Endothelial cell of umbilical vein (primary cell): ENCODE measurements around the gene ELOA. TPM values are rescaled to one million over a fixed set of nuclear protein-coding genes. Genes with fewer than 3 reads are reported as not detected.

Experiments used
- BruUV-seq: library from RNA; stranded (reverse); fragments of 400-500 nt; replicated peaks from 2 replicates; lab custom pipeline; 2021; lab: Mats Ljungman, UMichigan
- CTCF ChIA-PET: fragments of 300-600, 350-600 bp; sonication (Branson Sonifier 250); formaldehyde crosslinking; loops from one replicate; lab custom pipeline; 2021; ENCODE audit warnings: antibody characterized with exemption, inconsistent platforms; lab: Charles Lee
- POLR2A ChIA-PET: fragments of 300-600, 350-600 bp; sonication (Branson Sonifier 250); formaldehyde crosslinking; loops from one replicate; lab custom pipeline; 2021; ENCODE audit warnings: antibody characterized with exemption, inconsistent platforms; lab: Charles Lee
- DNase-seq: peaks from one replicate; pipeline ENCODE4 v3.0.0-alpha.2; 2011; ENCODE audit warnings: low read depth, low spot score
- FAIRE-seq: peaks from 2 replicates; lab custom pipeline; 2011; peaks lifted over from hg19 to GRCh38; lab: Jason Lieb, UNC
- H2AFZ ChIP-seq: 2 replicates; pipeline ENCODE4 v1.6.0; 2012; ENCODE audit warnings: low read depth, low read length, control low read depth, inconsistent platforms
- H3K27ac ChIP-seq: 2 replicates; pipeline ENCODE4 v1.5.1; 2011; ENCODE audit warnings: low read depth, mild to moderate bottlenecking, control low read depth, low read length, moderate library complexity; ENCODE audit not compliant: insufficient read depth
- H3K27me3 ChIP-seq, 2 experiments: 2 replicates each; pipeline versions ENCODE4 v1.6.0 to v1.6.1; 2011; ENCODE audit warnings: low read length in 2 of 2, mixed read lengths in 1 of 2; ENCODE audit not compliant: control insufficient read depth in 2 of 2, insufficient read depth in 2 of 2
- H3K36me3 ChIP-seq, 2 experiments: 2 replicates in 1 of 2; 3 replicates in 1 of 2; pipeline ENCODE4 v1.5.1; 2011; ENCODE audit warnings: low read length in 2 of 2, mild to moderate bottlenecking in 1 of 2, moderate library complexity in 1 of 2; ENCODE audit not compliant: control insufficient read depth in 2 of 2, insufficient read depth in 2 of 2; ENCODE audit errors: extremely low read depth in 1 of 2
- H3K4me1 ChIP-seq: 3 replicates; pipeline ENCODE4 v1.5.1; 2011; ENCODE audit warnings: mild to moderate bottlenecking, low read length; ENCODE audit not compliant: control insufficient read depth, insufficient read depth; ENCODE audit errors: extremely low read depth
- H3K4me2 ChIP-seq: 2 replicates; pipeline ENCODE4 v1.6.1; 2011; ENCODE audit warnings: low read length, control low read depth, mixed read lengths; ENCODE audit not compliant: insufficient read depth
- H3K4me3 ChIP-seq, 3 experiments: fragments of 200-600 bp in 1 of 3; sonication (generic), shearing (Covaris generic) in 1 of 3; replicated peaks in 1 of 3; 2 replicates each; pipeline ENCODE4 v1.5.1; 2011 to 2016; ENCODE audit warnings: control low read depth in 3 of 3, low read length in 3 of 3, mild to moderate bottlenecking in 2 of 3, inconsistent platforms in 1 of 3, low read depth in 1 of 3, moderate library complexity in 1 of 3; ENCODE audit not compliant: insufficient read depth in 1 of 3
- H3K79me2 ChIP-seq: 2 replicates; pipeline ENCODE4 v1.6.0; 2012; ENCODE audit warnings: low read length, inconsistent platforms; ENCODE audit not compliant: control insufficient read depth, insufficient read depth
- H3K9ac ChIP-seq: replicated peaks from 2 replicates; pipeline ENCODE3; 2011; ENCODE audit warnings: low read length, control low read depth; ENCODE audit not compliant: insufficient read depth; ENCODE audit errors: extremely low read depth
- H3K9me1 ChIP-seq: replicated peaks from 3 replicates; pipeline ENCODE4 v1.6.0; 2011; ENCODE audit warnings: mild to moderate bottlenecking, low read length; ENCODE audit not compliant: control insufficient read depth, insufficient read depth; ENCODE audit errors: extremely low read depth
- H3K9me3 ChIP-seq: replicated peaks from 2 replicates; pipeline ENCODE4 v1.5.1; 2012; ENCODE audit warnings: low read length, inconsistent platforms; ENCODE audit not compliant: control insufficient read depth, insufficient read depth
- H4K20me1 ChIP-seq: replicated peaks from 2 replicates; pipeline ENCODE3; 2011; ENCODE audit warnings: mild to moderate bottlenecking, low read length; ENCODE audit not compliant: control insufficient read depth, insufficient read depth; ENCODE audit errors: extremely low read depth
- CTCF ChIP-seq, 2 donors: IDR thresholded peaks; 1 replicate in 1 of 2; 2 replicates in 1 of 2; pipeline ENCODE4 v1.5.1; 2011; ENCODE audit warnings: low read length in 2 of 2, mild to moderate bottlenecking in 2 of 2, moderate library complexity in 2 of 2, control low read depth in 1 of 2, inconsistent platforms in 1 of 2, low read depth in 1 of 2; ENCODE audit not compliant: insufficient read depth in 1 of 2; ENCODE audit errors: extremely low read depth in 1 of 2
- EZH2 ChIP-seq: IDR thresholded peaks from 2 replicates; pipeline ENCODE4 v1.6.1; 2012; ENCODE audit warnings: borderline replicate concordance, low read depth, mild to moderate bottlenecking, moderate library complexity, low read length, inconsistent platforms; ENCODE audit not compliant: severe bottlenecking
- FOS ChIP-seq: IDR thresholded peaks from 2 replicates; pipeline ENCODE4 v1.6.1; 2011; ENCODE audit warnings: mild to moderate bottlenecking, low read length, moderate library complexity, borderline replicate concordance; ENCODE audit not compliant: insufficient read depth
- GATA2 ChIP-seq: IDR thresholded peaks from 2 replicates; pipeline ENCODE4 v1.7.0; 2011; ENCODE audit warnings: low read depth, mild to moderate bottlenecking, moderate library complexity, mixed read lengths, low read length; ENCODE audit not compliant: insufficient read length, insufficient read depth
- JUN ChIP-seq: IDR thresholded peaks from 2 replicates; pipeline ENCODE4 v1.6.1; 2011; ENCODE audit warnings: borderline replicate concordance, low read depth; ENCODE audit not compliant: insufficient read length, insufficient read depth
- MYC ChIP-seq: IDR thresholded peaks from one replicate; pipeline ENCODE4 v1.6.1; 2011; ENCODE audit warnings: mild to moderate bottlenecking, low read depth, low read length
- POLR2A ChIP-seq: IDR thresholded peaks from 2 replicates; pipeline ENCODE4 v1.6.1; 2012; ENCODE audit warnings: low read depth, mild to moderate bottlenecking, control low read depth, low read length
- POLR2AphosphoS5 ChIP-seq: IDR thresholded peaks from 2 replicates; pipeline ENCODE4 v1.6.1; 2012; ENCODE audit warnings: low read depth, mild to moderate bottlenecking, control low read depth, low read length, moderate library complexity; ENCODE audit not compliant: insufficient read depth
- dilution Hi-C: fragments of 300-500 bp; cut with MboI; formaldehyde crosslinking; loops from one replicate; pipeline ENCODE4 v1.15.0; 2019; ENCODE audit warnings: low sequenced_read_pairs; ENCODE audit not compliant: extremely low pct_ligation_motif_present
- intact Hi-C: fragments of 100-400 bp; cut with micrococcal nuclease; formaldehyde crosslinking; loops from one replicate; pipeline ENCODE4 v1.10.0; 2022
- polyA plus RNA-seq, 4 experiments: library from polyadenylated mRNA; depleted of rRNA in 3 of 4; stranded (reverse) in 3 of 4; unstranded in 1 of 4; fragments of >200 nt; gene quantifications; 2 replicates each; pipeline versions ENCODE4 v1.2.1 to v1.2.3, GENCODE V29; 2011 to 2012; ENCODE audit warnings: missing spikeins in 1 of 4
- total RNA-seq: library from RNA; stranded (reverse); gene quantifications from 2 replicates; pipeline ENCODE4 v1.2.3, GENCODE V29; 2021
- TF ChIP-seq, protein P1 (sequence below): IDR thresholded peaks from 2 replicates; pipeline ENCODE4 v1.6.1; 2011; ENCODE audit not compliant: insufficient read depth, insufficient read length

The ELOA gene
- total and polyA plus RNA-seq, 2 donors (not counting 3 experiments of a cell fraction or from before 2014, with no cell fraction given) = 11.9 to 42.6 TPM

GRCh38 chr1:23787701-23788100 is 44.4 kb downstream of the ELOA start:
- Histone ChIP-seq H3K4me3 (no peak overlapping the region), H3K9me3 (no peaks in the 10 kb centered on the region), H3K4me2 (no peak overlapping the region), H3K4me1 (peaks cover 22% of the 10 kb centered on the region), H4K20me1 (no peaks in the 10 kb centered on the region), H3K9ac (no peak overlapping the region), H3K27ac (no peak overlapping the region), H3K36me3 (peaks cover 12% of the 10 kb centered on the region in 2 experiments), H3K27me3 (no peaks in the 10 kb centered on the region), H3K79me2 (peaks cover 24% of the 10 kb centered on the region), H3K9me1 (no peaks in the 10 kb centered on the region), H2AFZ (no peak overlapping the region)
- FAIRE-seq (no peak), DNase-seq (no peak)
- POLR2A ChIA-PET = no interaction called here
- no peak for TF ChIP-seq FOS
- TF ChIP-seq MYC = no peak
- TF ChIP-seq POLR2AphosphoS5 = no peak
- CTCF ChIA-PET = interaction anchor here (1.3 kb wide), 1 partner anchor 16 kb away, joined by 4 read pairs; no protein-coding TSS in a partner anchor
- intact Hi-C loops = no loop called here
- TSS peak; percentile 17 for BruUV-seq
- dilution Hi-C loops = no loop called here

DNA sequence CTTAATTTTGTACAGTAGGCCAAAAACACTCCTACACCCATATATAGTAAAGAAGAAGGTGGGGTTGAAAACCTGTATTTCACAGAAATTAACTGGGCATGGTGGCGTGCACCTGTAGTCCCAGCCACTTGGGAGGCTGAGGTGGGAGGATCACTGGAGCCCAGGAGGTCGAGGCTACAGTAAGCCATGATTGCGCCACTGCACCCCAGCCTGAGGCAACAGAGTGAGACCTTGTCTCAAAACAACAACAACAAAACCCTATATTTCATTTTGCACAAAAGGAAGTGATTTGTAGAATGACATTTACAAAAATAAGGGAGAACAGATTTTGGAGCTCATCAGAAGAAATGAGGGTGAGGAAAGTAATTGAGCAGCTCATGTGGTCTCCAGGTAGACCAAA is 45.4 kb downstream of the ELOA start:
- TF ChIP-seq CTCF (IDR thresholded peaks at IDR 0.05; ENCODE audit: extremely low read depth in 1 of 2, insufficient read depth in 1 of 2, low read depth in 1 of 2, low read length in 2 of 2) (no peak), POLR2AphosphoS5 (no peak), MYC (no peak), GATA2 (no peak), FOS (no peak), POLR2A (no peak), EZH2 (no peak), JUN (no peak)
- TF ChIP-seq, protein P1, sequence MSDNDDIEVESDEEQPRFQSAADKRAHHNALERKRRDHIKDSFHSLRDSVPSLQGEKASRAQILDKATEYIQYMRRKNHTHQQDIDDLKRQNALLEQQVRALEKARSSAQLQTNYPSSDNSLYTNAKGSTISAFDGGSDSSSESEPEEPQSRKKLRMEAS = no peak
- Histone ChIP-seq H2AFZ (no peak overlapping the region), H3K4me2 (no peak overlapping the region), H3K36me3 (peaks cover 11 to 17% of the 10 kb centered on the region in 2 experiments), H3K9ac (no peak overlapping the region), H3K27me3 (no peaks in the 10 kb centered on the region), H3K4me3 (no peak overlapping the region), H3K9me1 (no peaks in the 10 kb centered on the region), H4K20me1 (no peaks in the 10 kb centered on the region), H3K9me3 (no peaks in the 10 kb centered on the region), H3K27ac (no peak overlapping the region), H3K79me2 (peaks cover 28% of the 10 kb centered on the region), H3K4me1 (peaks cover 22% of the 10 kb centered on the region)
- no TSS peak for BruUV-seq
- FAIRE-seq = no peak
- intact Hi-C loops = no loop called here
- dilution Hi-C loops = no loop called here
- no peak for DNase-seq
- CTCF ChIA-PET = interaction anchor here (1.3 kb wide), 1 partner anchor 17 kb away, joined by 4 read pairs; no protein-coding TSS in a partner anchor
- POLR2A ChIA-PET = no interaction called here
